HepG2 (cell line): Measurements from ENCODE around the gene PIGX. TPM values are rescaled to one million over a fixed set of nuclear protein-coding genes. Genes with fewer than 3 reads are reported as not detected.
A peak's percentile ranks its signal among the peaks of the same experiment; 100 is the strongest.

ENCODE experiments used
- HCFC1 ChIP-seq: fragments of 150-350 bp; IDR thresholded peaks from 2 replicates; pipeline ENCODE4 v1.6.1; 2014; ENCODE audit warnings: low read depth, low read length
- MAFK ChIP-seq, 2 experiments: IDR thresholded peaks in 1 of 2; conservative IDR thresholded peaks in 1 of 2; 2 replicates each; pipeline ENCODE4 v1.6.1; 2011; ENCODE audit warnings: improper control_type of control experiment in 2 of 2, low read length in 2 of 2
- MEIS1 ChIP-seq: sonication (generic); formaldehyde crosslinking; IDR thresholded peaks from 2 replicates; pipeline ENCODE4 v1.9.0; 2021; ENCODE audit warnings: mild to moderate bottlenecking, missing genetic modification reagents, moderate library complexity, borderline replicate concordance
- NFE2L2 ChIP-seq: fragments of 150-350 bp; IDR thresholded peaks from 2 replicates; pipeline ENCODE4 v1.6.1; 2014; ENCODE audit warnings: low read length
- NPAS2 ChIP-seq: sonication (generic); formaldehyde crosslinking; IDR thresholded peaks from 2 replicates; pipeline ENCODE4 v1.8.0; 2022; ENCODE audit warnings: mild to moderate bottlenecking, missing genetic modification reagents, borderline replicate concordance
- POLR2AphosphoS5 ChIP-seq: IDR thresholded peaks from 2 replicates; pipeline ENCODE4 v1.6.1; 2012; ENCODE audit warnings: low read depth, low read length
- POLR2G ChIP-seq: fragments of 200-400 bp; formaldehyde crosslinking; IDR thresholded peaks from 2 replicates; pipeline ENCODE4 v1.6.1; 2018; ENCODE audit warnings: mild to moderate bottlenecking, low read depth, low read length, moderate library complexity
- SIN3A ChIP-seq: IDR thresholded peaks from 2 replicates; pipeline ENCODE4 v1.6.1; 2011; ENCODE audit warnings: low read depth, mild to moderate bottlenecking, control low read depth, low read length, borderline replicate concordance
- ZNF34 ChIP-seq: sonication (generic); formaldehyde crosslinking; IDR thresholded peaks from 2 replicates; pipeline ENCODE4 v1.4.0; 2020; ENCODE audit warnings: mild to moderate bottlenecking, missing genetic modification reagents, borderline replicate concordance
- polyA plus RNA-seq, 8 experiments: library from polyadenylated mRNA; depleted of rRNA in 3 of 8; stranded (reverse) in 7 of 8; unstranded in 1 of 8; fragments of >200 nt; fragmentation: Illumina TruSeq in 4 of 8; extraction: Trizol in 4 of 8; gene quantifications; 2 replicates each; pipeline versions ENCODE4 v1.2.1 to v1.2.3, GENCODE V29; 2011 to 2016; ENCODE audit warnings: low read depth in 4 of 8, missing spikeins in 1 of 8, mixed read lengths in 1 of 8; ENCODE audit not compliant: insufficient read depth in 1 of 8
- total RNA-seq, 5 experiments: library from RNA; depleted of rRNA; stranded (reverse); fragments of >200 nt; fragmentation: Illumina TruSeq; extraction: Trizol; gene quantifications; 2 replicates each; pipeline ENCODE4 v1.2.3, GENCODE V29; 2016; ENCODE audit warnings: low read depth in 1 of 5
- TF ChIP-seq, protein P1 (sequence below): sonication (generic); formaldehyde crosslinking; conservative IDR thresholded peaks from 2 replicates; pipeline ENCODE4 v1.4.0; 2020; ENCODE audit warnings: missing genetic modification reagents
- TF ChIP-seq, protein P2 (sequence below): sonication (generic); formaldehyde crosslinking; IDR thresholded peaks from 2 replicates; pipeline ENCODE4 v1.4.0; 2020; ENCODE audit warnings: missing genetic modification reagents
- TF ChIP-seq, protein P3 (sequence below): sonication (generic); formaldehyde crosslinking; IDR thresholded peaks from 2 replicates; pipeline ENCODE4 v1.5.1; 2020; ENCODE audit warnings: missing genetic modification reagents, mild to moderate bottlenecking, borderline replicate concordance
- TF ChIP-seq, protein P4 (sequence below): sonication (generic); formaldehyde crosslinking; IDR thresholded peaks from 2 replicates; pipeline ENCODE4 v1.8.1; 2023; ENCODE audit warnings: mild to moderate bottlenecking, missing genetic modification reagents, borderline replicate concordance

Gene PIGX
- total and polyA plus RNA-seq, 2 of the 13 experiments (the other 11 are each of a cell fraction or from before 2014, with no cell fraction given): 13.2 to 21.3 TPM

DNA sequence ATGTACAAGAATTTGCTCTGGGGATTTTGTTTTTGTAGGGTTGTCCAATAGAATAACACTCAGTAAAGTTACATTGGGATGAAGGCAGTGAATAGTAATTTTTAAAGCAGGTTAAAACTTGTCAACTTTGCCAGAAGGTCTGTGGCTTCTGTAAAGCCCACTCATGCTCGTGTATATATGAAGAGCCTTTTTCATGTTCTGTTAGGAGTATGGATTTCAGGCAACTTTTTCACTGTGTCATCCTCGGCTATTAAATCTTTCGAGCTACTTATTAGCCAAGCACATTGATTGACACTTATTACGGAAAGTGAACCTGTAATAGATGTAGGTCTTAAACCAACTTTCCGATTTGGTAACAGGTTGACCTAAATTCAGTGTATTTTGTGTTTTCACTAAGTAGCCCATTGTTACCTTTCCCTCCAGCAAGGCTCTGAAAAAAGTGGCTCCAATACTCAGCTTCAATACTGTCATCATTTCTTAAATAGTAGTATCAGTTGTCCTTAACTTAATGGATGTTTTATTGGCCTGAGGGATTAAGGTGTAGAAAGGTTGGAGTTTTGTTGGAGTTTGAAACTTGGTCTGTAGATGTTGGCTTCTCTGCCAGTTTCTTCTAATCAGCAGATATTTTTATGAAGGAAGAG, 29.2 kb downstream of the PIGX start (continued):
- TF ChIP-seq, protein P1, sequence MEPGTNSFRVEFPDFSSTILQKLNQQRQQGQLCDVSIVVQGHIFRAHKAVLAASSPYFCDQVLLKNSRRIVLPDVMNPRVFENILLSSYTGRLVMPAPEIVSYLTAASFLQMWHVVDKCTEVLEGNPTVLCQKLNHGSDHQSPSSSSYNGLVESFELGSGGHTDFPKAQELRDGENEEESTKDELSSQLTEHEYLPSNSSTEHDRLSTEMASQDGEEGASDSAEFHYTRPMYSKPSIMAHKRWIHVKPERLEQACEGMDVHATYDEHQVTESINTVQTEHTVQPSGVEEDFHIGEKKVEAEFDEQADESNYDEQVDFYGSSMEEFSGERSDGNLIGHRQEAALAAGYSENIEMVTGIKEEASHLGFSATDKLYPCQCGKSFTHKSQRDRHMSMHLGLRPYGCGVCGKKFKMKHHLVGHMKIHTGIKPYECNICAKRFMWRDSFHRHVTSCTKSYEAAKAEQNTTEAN (CRISPR knock-in tag): no peak
- TF ChIP-seq MAFK (conservative IDR thresholded peaks at IDR 0.05 in 1 of 2, IDR thresholded peaks at IDR 0.05 in 1 of 2; ENCODE audit: low read length in 2 of 2) (no peak), POLR2AphosphoS5 (0 out of 2 replicates have a peak, but pooled peaks have one; percentile 25), SIN3A (no peak), NPAS2 (CRISPR knock-in tag) (no peak), HCFC1 (no peak), POLR2G (no peak), ZNF34 (CRISPR knock-in tag) (no peak), MEIS1 (CRISPR knock-in tag) (no peak), NFE2L2 (0 out of 2 replicates have a peak, but pooled peaks have one; percentile 10)
- TF ChIP-seq, protein P2, sequence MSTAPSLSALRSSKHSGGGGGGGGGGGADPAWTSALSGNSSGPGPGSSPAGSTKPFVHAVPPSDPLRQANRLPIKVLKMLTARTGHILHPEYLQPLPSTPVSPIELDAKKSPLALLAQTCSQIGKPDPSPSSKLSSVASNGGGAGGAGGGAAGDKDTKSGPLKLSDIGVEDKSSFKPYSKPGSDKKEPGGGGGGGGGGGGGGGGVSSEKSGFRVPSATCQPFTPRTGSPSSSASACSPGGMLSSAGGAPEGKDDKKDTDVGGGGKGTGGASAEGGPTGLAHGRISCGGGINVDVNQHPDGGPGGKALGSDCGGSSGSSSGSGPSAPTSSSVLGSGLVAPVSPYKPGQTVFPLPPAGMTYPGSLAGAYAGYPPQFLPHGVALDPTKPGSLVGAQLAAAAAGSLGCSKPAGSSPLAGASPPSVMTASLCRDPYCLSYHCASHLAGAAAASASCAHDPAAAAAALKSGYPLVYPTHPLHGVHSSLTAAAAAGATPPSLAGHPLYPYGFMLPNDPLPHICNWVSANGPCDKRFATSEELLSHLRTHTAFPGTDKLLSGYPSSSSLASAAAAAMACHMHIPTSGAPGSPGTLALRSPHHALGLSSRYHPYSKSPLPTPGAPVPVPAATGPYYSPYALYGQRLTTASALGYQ (CRISPR knock-in tag): no peak
- TF ChIP-seq, protein P3, sequence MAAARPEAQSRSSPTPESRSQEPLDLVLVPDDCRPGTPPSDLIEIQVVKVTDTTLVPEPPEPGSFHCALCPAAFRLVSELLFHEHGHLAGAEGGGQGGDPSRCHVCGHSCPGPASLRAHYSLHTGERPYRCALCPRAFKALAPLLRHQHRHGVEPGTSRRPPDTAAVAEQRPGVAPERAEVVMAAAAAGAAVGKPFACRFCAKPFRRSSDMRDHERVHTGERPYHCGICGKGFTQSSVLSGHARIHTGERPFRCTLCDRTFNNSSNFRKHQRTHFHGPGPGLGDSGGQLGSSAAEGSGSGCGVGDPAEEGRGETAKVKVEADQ (CRISPR knock-in tag): no peak
- TF ChIP-seq, protein P4, sequence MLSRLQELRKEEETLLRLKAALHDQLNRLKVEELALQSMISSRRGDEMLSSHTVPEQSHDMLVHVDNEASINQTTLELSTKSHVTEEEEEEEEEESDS (CRISPR knock-in tag): no peak
